GM12878 (cell line): ENCODE results near the gene AADAC. TPM values are rescaled to one million over a fixed set of nuclear protein-coding genes. Genes with fewer than 3 reads are reported as not detected.

Source experiments
- ATF2 ChIP-seq: IDR thresholded peaks from 2 replicates; pipeline ENCODE4 v1.6.1; 2012; ENCODE audit warnings: low read length, inconsistent platforms
- BCL3 ChIP-seq: IDR thresholded peaks from 2 replicates; pipeline ENCODE4 v1.6.1; 2011; ENCODE audit warnings: borderline replicate concordance, low read depth, mild to moderate bottlenecking, moderate library complexity, low read length; ENCODE audit not compliant: insufficient read depth, poor library complexity, severe bottlenecking
- BMI1 ChIP-seq: fragments of 450-650 bp; IDR thresholded peaks from 2 replicates; pipeline ENCODE4 v1.6.1; 2016; ENCODE audit warnings: mild to moderate bottlenecking, moderate library complexity, borderline replicate concordance
- CBFB ChIP-seq: IDR thresholded peaks from 2 replicates; pipeline ENCODE4 v1.6.1; 2016; ENCODE audit warnings: antibody characterized with exemption, low read depth
- CBX3 ChIP-seq: fragments of 200-600 bp; sonication (generic); IDR thresholded peaks from 2 replicates; pipeline ENCODE4 v1.6.1; 2016; ENCODE audit warnings: low read depth, borderline replicate concordance
- CBX5 ChIP-seq: sonication (generic); IDR thresholded peaks from 2 replicates; pipeline ENCODE4 v1.6.1; 2016; ENCODE audit warnings: low read depth, moderate library complexity, mild to moderate bottlenecking, inconsistent platforms
- CHD4 ChIP-seq: fragments of 200-600 bp; sonication (generic); IDR thresholded peaks from 2 replicates; pipeline ENCODE4 v1.6.1; 2016; ENCODE audit warnings: mild to moderate bottlenecking
- CREM ChIP-seq: IDR thresholded peaks from 2 replicates; pipeline ENCODE4 v1.6.1; 2014; ENCODE audit warnings: antibody characterized with exemption, low read depth
- DPF2 ChIP-seq: fragments of 450-650 bp; IDR thresholded peaks from 2 replicates; pipeline ENCODE4 v1.6.1; 2017; ENCODE audit warnings: mild to moderate bottlenecking
- FOS ChIP-seq: IDR thresholded peaks from 3 replicates; pipeline ENCODE4 v1.6.1; 2011; ENCODE audit warnings: borderline replicate concordance; ENCODE audit not compliant: insufficient read length; ENCODE audit errors: extremely low read depth
- GATAD2B ChIP-seq: fragments of 450-650 bp; conservative IDR thresholded peaks from 2 replicates; pipeline ENCODE4 v1.6.1; 2017; ENCODE audit warnings: low read depth, mild to moderate bottlenecking, moderate library complexity
- HDAC2 ChIP-seq: fragments of 200-600 bp; sonication (generic); IDR thresholded peaks from 2 replicates; pipeline ENCODE4 v1.6.1; 2017
- IKZF2 ChIP-seq, 2 experiments: fragments of 450-650 bp; IDR thresholded peaks; 2 replicates each; pipeline ENCODE4 v1.6.1; 2017; ENCODE audit warnings: mild to moderate bottlenecking in 2 of 2, moderate library complexity in 2 of 2
- KLF5 ChIP-seq: fragments of 450-650 bp; IDR thresholded peaks from 2 replicates; pipeline ENCODE4 v1.6.1; 2014; ENCODE audit warnings: mild to moderate bottlenecking; ENCODE audit not compliant: partially characterized antibody
- MEF2A ChIP-seq: IDR thresholded peaks from 2 replicates; pipeline ENCODE4 v1.6.1; 2011; ENCODE audit warnings: low read depth, mild to moderate bottlenecking, low read length, moderate library complexity; ENCODE audit not compliant: insufficient read depth
- MEF2B ChIP-seq: fragments of 450-650 bp; IDR thresholded peaks from 2 replicates; pipeline ENCODE4 v1.6.1; 2018; ENCODE audit warnings: mild to moderate bottlenecking, moderate library complexity; ENCODE audit not compliant: partially characterized antibody, poor library complexity, severe bottlenecking
- MTA2 ChIP-seq: fragments of 450-650 bp; IDR thresholded peaks from 2 replicates; pipeline ENCODE4 v1.6.1; 2016; ENCODE audit warnings: low read depth, mild to moderate bottlenecking, moderate library complexity
- NKRF ChIP-seq: fragments of 450-650 bp; conservative IDR thresholded peaks from 2 replicates; pipeline ENCODE4 v1.6.1; 2017; ENCODE audit warnings: mild to moderate bottlenecking, moderate library complexity
- NR2C1 ChIP-seq: fragments of 450-650 bp; IDR thresholded peaks from 2 replicates; pipeline ENCODE4 v1.6.1; 2017; ENCODE audit warnings: antibody characterized with exemption, mild to moderate bottlenecking, moderate library complexity
- RAD21 ChIP-seq: IDR thresholded peaks from 2 replicates; pipeline ENCODE4 v1.6.1; 2011; ENCODE audit warnings: mild to moderate bottlenecking, low read depth, low read length, moderate library complexity; ENCODE audit not compliant: insufficient read depth
- RELA ChIP-seq: fragments of 450-650 bp; IDR thresholded peaks from 2 replicates; pipeline ENCODE4 v1.8.0; 2014; ENCODE audit warnings: borderline replicate concordance; ENCODE audit not compliant: partially characterized antibody
- RUNX3 ChIP-seq: IDR thresholded peaks from 2 replicates; pipeline ENCODE4 v1.6.1; 2012; ENCODE audit warnings: low read length, inconsistent platforms
- SIX5 ChIP-seq: IDR thresholded peaks from 2 replicates; pipeline ENCODE4 v1.6.1; 2011; ENCODE audit warnings: mild to moderate bottlenecking, low read depth, low read length, moderate library complexity; ENCODE audit not compliant: severe bottlenecking
- SMAD1 ChIP-seq: fragments of 450-650 bp; IDR thresholded peaks from 2 replicates; pipeline ENCODE4 v1.6.1; 2018; ENCODE audit warnings: mild to moderate bottlenecking, low read depth; ENCODE audit not compliant: partially characterized antibody
- TARDBP ChIP-seq: IDR thresholded peaks from 2 replicates; pipeline ENCODE4 v1.6.1; 2016; ENCODE audit warnings: borderline replicate concordance
- TCF7 ChIP-seq: IDR thresholded peaks from 2 replicates; pipeline ENCODE4 v1.6.1; 2014; ENCODE audit warnings: antibody characterized with exemption, borderline replicate concordance
- YY1 ChIP-seq: IDR thresholded peaks from 2 replicates; pipeline ENCODE4 v1.6.1; 2011; ENCODE audit warnings: low read depth, mild to moderate bottlenecking, low read length
- ZBED1 ChIP-seq: IDR thresholded peaks from 2 replicates; pipeline ENCODE4 v1.6.1; 2016; ENCODE audit warnings: borderline replicate concordance
- ZNF24 ChIP-seq: fragments of 450-650 bp; IDR thresholded peaks from 2 replicates; pipeline ENCODE4 v1.6.1; 2017; ENCODE audit warnings: antibody characterized with exemption, mild to moderate bottlenecking
- ZNF274 ChIP-seq: IDR thresholded peaks from one replicate; pipeline ENCODE4 v1.8.0; 2011; ENCODE audit not compliant: insufficient read length, insufficient read depth
- polyA plus RNA-seq, 11 experiments: library from polyadenylated mRNA; depleted of rRNA in 4 of 11; unstranded in 6 of 11; stranded (reverse) in 5 of 11; fragments of >200 nt; fragmentation: Nextera tagmentation in 4 of 11; fragmentation: Illumina TruSeq in 1 of 11; extraction: Ambion mirVana in 4 of 11; extraction: Trizol in 1 of 11; gene quantifications; 1 replicate in 1 of 11; 2 replicates in 10 of 11; pipeline versions ENCODE4 v1.2.1 to v1.2.3, GENCODE V29; 2011 to 2016; ENCODE audit warnings: inconsistent platforms in 2 of 11, missing spikeins in 2 of 11, low read depth in 1 of 11
- total RNA-seq, 4 experiments: library from RNA; depleted of rRNA in 3 of 4; stranded (reverse); fragments of >200 nt in 3 of 4; fragmentation: Illumina TruSeq in 1 of 4; extraction: Trizol in 1 of 4; gene quantifications; 2 replicates each; pipeline versions ENCODE4 v1.2.1 to v1.2.3, GENCODE V29; 2013 to 2021

Gene AADAC
- total and polyA plus RNA-seq, 10 of the 15 experiments (the other 5 are each of a cell fraction or from before 2014, with no cell fraction given) = 0.13 TPM; not detected in 9

- TF ChIP-seq NKRF (no peak), GATAD2B (no peak), BMI1 (no peak), MTA2 (peak; percentile 67), TARDBP (no peak), IKZF2 (IDR thresholded peaks at IDR 0.05) (peak; percentile 93), CBX3 (no peak), ATF2 (peak; percentile 30; the same call in 1 of the 2 replicates), CBX5 (no peak), RAD21 (no peak), CREM (no peak; the same call in 1 of the 2 replicates), HDAC2 (no peak), MEF2B (no peak), TCF7 (no peak), MEF2A (no peak), RELA (no peak), RUNX3 (peak; percentile 45; the same call in 1 of the 2 replicates), SMAD1 (no peak), SIX5 (no peak), ZNF274 (no peak), NR2C1 (no peak), BCL3 (no peak), YY1 (no peak), ZBED1 (no peak), KLF5 (no peak), FOS (no peak), CHD4 (no peak), ZNF24 (no peak), CBFB (no peak), DPF2 (peak; percentile 76)
These were observed 57.9 kb downstream of the AADAC start (continued) for GRCh38 chr3:151871639-151872468.
